Stimulated activated CD4-positive, alpha-beta T cell treated with anti-CD3 and anti-CD28 coated beads, Interleukin-4, amount 100 ng/mL, for 48 hours (primary cell): ENCODE results near the gene SERPIND1.
"Not testable (repeated sequence)": the region's sequence is repeated elsewhere in the genome, so short reads cannot be mapped to it uniquely, and the experiment has no call there.

Source experiments
- DNase-seq, 2 donors: peaks; one replicate each; pipeline ENCODE4 v3.0.0-alpha.2; 2020; ENCODE audit warnings: low read depth in 2 of 2

Gene SERPIND1, protein sequence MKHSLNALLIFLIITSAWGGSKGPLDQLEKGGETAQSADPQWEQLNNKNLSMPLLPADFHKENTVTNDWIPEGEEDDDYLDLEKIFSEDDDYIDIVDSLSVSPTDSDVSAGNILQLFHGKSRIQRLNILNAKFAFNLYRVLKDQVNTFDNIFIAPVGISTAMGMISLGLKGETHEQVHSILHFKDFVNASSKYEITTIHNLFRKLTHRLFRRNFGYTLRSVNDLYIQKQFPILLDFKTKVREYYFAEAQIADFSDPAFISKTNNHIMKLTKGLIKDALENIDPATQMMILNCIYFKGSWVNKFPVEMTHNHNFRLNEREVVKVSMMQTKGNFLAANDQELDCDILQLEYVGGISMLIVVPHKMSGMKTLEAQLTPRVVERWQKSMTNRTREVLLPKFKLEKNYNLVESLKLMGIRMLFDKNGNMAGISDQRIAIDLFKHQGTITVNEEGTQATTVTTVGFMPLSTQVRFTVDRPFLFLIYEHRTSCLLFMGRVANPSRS

DNA sequence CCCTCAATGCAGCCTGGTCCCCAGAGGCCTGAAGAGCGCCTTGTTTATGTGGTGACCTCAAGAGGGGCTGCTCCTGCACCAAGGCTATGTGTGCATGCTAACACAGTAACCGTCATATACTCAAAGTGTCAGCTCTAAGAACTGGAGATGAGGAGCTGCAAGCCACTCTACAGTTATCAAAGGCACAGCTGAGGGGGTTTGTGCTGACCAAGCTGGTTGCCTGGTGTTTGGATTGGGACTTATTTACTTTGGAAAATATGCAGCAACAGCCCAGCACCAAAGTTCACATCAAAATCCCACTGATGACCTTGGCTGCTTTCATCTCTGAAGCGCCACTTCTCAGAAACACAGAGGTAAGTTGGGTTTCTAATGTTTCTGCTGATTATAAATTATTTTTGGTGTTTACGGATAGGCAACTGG is at the start of gene SERPIND1:
TSS of gene SERPIND1 (plus strand) at position 321 of the 420 bp plus-strand sequence. CDS start 5,200 bp downstream, outside the sequence.
- DNase-seq = no peak

DNA sequence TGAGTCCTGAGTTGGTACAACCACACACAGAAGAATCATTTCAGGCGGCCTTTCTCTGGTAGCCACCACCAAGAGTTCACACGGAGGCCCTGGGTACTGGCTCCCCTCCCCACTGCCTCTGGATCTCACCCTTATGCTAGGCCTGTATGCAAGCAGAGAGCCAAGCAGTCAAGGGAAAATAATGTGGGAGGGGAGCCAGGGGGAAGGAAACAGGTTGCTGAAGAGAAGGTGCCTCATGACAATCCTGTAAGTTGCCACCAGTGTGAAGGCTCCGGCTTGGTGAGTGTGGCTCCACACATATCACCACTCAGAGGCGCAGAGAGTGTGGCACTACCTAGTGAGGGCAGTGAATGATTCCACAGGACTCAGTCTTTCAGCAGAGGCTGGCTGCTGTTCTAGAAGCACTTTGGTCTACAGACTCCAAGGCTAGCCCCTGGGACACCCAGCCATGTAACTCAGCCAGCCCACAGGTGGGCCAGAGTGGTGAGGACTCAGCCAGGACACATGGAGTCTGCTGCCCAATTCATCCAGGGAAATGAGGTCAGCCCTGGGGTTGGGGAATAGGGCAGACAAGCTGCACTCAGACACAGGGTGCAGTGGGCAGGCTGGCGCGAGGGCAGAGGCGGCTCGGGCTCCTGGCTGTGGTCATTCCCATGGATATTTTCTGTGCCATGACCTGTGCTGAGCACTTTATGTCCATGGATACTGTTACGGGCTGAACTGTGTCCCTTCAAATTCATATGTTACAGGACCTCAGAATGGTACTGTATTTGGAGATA is 49.0 kb upstream of the SERPIND1 start:
- no peak for DNase-seq

DNA sequence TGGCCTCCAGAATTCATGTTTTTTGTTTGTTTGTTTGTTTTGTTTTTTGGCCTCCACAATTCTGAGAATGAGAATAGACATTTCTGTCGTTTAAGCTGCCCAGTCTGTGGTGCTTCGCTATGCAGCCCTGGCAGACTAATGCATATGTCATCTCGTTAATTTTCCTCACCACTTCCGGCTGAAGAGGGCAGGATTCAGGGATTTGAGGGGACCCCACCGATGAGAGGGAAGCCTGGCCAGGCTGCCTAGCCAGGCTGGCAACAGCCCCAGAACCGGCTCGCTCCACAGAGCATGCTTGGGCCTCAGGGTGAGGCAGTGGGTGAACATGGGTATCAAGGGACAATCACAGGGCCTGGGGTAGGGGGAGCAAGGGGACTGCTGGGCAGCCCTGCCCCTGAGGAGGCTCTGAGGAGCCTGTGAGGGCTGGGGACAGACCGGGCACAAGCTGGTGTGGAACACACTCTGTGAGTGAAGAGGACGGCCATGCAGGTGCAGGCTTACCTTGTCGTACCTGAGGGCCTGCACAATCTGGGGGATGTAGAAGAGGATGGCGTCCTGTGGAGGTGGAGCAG is 47.8 kb upstream of the SERPIND1 start:
- DNase-seq = no peak

DNA sequence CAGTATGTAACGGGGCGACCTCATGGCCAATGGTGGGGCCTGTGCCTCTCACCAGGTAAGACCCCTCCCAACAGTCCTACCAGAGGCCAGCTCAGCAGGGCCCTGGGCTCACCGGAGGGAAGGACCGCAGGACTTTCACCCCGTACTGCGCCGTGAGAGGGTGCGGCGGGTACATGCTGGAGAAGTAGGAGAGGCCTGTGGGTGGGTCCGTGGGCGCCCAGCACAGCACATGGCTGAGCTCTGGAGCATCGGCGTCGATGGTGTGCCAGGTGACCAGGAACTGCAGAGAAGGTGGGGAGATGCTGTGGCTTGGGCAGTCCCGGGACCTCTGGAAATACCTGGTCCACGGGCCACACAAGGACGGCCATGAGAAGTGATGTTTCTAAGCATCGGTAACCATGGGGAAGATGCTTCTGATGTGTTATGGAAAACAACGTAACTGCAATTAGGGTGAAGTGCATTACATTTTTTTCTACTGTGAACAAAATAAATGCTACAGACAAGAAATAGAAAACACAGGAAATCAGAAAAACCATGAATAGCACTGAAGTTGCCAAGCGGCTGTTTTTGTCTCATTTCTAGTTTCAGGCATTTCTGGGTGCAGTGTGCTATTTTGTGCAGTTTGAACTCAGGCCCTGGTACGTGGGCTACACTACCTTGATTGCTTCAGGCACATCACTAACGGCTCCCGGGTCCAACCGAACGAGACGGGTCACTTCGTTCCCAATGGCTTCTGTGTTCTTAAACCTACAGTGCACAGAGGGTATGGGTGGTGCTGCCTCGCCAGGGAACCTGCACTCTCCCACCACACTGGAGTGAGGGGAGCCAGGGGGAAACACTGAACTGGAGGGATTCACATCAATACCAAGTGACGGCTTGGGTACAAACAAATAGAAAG is 46.5 kb upstream of the SERPIND1 start:
- DNase-seq = no peak

DNA sequence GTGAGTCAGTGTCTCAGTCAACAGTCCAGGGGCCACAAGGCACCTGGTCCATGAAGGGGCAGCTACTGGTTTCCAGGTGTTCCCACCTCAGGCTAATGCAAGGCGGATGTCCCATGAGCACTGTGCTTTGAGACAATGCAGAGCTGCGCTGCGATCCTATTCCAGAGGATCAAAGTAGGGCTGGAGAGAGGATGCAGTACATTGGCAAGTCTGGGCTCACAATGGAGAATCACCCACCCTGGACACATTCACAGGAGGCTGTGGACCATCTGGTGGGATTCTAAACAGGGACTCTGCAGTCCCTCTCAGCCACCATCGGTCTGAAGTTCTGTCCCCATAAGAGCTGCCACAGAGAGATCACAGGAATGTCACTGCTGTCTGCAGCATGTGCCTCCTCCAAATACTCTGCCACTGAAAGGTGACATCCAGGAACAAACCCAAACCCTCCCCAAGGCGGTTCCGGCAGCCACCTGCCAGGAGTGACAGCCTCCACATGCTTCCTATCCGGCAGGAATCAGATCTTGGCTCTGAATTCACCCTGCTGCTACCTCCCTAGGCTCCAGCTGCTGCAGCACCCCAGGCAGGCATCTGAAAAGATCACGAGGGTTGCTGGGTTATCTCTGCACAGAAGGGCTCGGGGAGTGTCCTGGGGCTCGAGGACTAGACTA is 45.3 kb upstream of the SERPIND1 start:
- no peak for DNase-seq

DNA sequence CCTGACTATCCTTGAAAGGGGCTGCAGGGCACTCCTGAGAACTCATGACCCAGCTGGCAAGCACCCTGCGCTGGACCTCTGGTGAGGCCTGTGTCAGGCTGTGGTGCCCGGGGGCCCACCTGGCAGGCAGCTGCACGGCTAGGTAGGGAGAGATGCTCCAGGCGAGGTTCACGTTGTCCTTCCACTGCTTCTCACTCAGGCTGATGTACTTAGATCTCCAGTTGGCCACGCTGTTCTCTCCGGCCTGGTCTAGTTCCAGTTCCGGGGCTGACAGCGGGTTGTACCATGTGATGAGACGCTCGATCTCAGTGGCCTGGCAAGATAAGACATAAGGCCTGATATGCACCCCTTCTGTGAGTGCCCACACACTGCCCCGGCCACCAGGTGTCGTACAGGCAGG is 44.7 kb upstream of the SERPIND1 start:
- no peak for DNase-seq

DNA sequence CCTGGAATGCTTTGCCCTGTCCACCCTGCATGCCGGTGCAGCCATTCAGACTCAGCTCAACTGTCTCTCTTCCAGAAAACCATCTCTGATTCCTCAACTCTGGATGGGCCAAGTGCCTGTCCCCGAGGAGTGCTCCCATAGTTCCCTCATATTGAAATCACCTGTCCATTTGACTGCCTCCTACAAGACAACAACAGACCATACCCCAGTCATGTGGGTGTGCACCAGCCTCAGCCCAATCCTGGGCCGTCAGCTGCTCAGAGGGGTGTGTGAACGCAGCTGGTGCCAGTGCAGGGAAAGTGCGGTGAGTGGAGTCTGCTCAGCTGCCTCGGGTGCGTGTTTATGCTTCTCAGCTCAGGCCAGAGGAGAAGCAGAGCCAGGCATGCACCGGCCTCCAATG is 41.5 kb upstream of the SERPIND1 start:
- not testable (repeated sequence) for DNase-seq

DNA sequence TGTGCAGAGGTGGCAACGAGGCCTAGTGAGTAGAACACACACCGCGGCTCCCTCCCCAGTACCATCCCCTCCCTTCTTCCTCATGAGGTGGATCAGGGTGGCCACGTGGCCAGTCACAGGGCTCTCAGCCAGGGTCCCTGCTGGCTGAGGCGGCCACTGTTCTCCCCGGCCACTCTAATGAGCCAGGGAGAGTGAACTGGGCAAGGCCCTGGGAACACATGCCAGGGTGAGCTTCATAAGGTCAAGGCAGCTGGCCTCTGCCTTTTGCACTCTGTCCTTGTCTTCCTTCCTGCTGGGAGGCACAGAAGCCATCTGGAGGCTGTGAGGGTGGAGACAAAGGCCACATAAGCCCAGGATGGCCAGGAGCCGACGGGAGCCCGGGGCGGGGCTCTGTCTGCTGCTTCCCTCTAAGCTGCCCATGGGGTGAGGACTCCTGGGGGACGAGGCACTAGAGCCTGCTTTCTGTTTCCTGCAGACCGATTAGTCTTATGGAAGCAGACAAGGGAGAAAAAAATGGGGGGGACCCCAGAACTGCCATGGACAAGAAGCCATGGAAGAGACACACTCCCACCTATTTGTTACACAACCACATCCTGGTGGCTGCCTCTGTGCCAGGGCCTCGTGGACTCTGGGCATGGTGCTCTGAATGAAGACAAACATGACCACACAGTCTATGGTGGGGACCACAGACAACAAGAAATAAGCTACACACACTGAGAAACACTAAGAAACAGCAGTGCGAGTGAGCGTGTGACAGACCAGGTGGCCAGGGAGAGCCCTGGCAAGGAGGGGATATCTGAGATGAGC is 38.4 kb upstream of the SERPIND1 start:
- not testable (repeated sequence) for DNase-seq

DNA sequence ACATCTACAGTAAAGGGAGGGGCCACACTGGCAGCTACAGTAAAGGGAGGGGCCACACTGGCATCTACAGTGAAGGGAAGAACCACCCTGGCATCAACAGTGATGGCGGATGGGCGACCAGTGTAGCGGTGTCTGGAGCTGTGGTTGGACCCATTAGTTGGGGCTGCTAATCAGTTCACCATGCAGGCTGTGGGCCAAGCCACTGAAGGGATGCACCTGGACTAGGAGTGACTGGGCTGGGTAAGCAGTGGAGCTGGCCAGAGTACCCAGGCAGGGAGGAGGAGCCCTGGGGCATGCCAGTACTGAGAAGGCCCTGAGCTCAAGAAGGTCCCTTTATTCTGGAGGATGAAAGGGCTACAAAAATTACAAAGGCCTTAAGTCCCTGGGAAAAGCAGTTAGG is 37.0 kb upstream of the SERPIND1 start:
- DNase-seq = not testable (repeated sequence)

DNA sequence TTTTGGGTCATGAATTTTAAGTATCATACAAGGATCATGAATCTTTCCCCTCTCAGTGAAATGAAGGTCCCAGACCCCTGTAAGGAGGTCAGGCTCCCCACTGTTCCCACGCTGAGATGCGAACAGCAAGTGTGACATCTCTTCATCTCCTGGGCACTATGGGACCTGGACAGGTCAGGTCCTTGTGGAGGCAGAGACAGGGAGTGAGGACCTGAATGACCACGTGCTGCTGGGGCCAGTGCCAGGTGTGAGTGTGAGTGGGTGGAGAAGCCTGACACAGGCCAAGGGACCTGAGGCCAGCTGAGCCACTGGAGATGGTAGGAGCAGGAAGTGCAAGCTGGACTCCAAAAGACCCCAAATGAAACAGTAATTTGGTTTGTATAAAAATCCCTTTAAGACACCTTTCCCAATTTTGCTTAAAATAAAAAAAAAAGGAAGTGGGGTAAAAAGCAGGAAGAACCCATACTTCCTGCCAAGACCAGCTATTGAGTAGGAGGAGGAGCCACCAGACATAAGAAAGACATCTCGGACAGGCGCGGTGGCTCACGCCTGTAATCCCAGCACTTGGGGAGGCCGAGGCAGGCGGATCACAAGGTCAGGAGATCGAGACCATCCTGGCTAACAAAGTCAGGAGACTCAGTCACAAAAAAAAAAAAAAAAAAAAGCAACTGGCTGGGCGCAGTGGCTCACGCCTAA is 35.4 kb upstream of the SERPIND1 start:
- no peak for DNase-seq

DNA sequence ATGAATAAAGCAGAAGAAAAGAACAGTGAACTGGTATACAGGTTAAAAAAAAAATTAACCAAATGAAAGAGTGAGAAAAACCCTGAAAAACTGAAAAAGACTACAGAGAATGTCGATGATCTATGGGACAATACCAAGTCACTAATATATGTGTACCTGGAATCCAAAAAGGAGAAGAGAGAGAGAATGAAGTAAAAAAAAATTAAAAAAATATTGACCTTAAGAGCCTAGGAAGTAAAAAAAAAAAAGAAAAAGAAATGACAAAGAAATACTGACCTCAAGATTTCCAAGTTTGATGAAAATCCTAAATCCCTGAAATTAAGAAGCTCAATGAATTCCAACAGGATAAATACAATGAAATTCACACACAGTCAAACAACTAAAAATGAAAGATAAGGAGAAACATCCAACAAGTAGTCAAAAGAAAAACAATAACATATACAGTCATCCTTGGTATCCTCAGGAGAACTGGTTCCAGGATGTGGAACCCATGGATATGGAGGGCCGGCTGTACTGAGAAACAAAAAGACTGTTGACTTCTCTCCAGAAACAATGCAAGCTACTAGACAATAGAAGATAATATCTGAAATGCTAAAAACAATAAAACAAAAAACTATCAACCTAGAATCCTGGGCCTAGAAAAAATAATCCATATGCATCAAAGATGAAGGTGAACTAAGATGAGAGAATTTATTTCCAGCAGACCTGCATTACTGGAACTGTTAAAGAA is 33.5 kb upstream of the SERPIND1 start:
- DNase-seq = no peak

DNA sequence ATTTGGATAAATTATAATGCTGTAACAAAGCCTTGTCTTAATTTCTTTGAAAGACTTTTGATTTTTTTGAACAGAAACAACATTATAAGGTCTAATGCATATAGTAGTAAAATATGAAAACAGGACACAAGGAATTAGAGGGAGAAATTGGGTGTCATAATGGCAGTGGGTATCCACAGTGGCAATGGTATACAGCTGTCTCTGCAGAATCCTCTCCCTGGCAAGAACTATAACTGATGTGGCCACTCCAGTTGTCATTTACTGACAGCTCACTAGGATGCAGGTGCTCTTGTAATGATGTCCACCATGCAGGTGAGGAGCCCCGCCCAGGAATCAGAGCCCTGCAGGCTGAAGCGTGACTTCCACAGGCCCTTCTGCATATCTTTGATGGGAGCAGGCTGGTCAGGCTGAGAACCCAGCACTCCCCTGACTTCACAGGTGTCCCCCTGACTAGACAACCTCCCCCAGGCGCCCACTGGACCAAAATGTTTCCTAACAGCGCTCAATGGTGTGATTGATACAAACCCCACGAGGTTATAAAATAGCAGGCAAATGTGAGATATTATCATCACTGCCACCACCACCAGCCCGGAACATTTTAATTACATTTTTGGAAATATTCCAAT is 32.8 kb upstream of the SERPIND1 start:
- DNase-seq = no peak

DNA sequence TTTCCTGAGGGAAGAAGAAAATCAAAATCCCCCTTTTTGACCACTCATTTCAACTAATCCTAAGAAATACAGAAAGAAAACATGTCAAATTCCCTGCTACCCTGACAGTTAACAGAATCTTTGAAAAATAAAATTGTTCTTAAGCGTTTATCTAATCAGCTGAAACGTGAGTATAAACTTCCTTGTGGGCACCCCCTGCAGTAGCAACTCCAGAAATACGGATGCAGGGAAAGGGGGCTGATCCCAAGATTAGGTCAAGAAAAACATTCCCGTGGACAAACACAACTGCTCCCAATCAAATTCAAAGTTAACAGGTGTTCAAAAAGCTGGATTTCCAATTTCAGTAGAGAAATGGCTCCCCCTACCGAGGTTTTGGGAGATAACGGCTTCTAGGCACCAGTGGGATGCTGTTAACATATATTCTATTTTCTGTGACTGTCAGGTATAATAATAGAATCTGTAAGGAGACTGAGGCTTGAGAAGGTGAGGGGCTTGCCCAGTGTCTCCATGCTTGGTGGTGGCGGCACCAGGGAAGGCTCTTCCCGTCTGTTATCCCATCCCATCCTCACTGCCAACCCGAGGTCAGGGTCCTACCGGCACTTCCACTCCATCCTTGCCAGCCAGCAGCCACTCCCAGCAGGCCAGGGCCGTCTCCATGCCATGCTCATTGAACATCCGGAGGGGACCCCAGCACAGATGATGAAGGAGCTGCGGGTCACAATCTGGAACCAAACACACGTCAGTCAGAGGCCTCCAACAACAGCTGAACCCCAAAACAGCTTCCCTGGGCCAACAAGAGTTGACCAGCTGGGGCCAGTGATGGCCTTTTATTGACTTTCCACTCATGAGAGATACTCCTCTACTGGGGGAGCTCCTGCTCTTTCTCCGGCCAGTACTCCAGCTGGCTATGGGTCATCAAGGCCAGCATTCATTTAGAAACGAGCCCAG is 32.0 kb upstream of the SERPIND1 start:
- peak; percentile 12 to 19 for DNase-seq

DNA sequence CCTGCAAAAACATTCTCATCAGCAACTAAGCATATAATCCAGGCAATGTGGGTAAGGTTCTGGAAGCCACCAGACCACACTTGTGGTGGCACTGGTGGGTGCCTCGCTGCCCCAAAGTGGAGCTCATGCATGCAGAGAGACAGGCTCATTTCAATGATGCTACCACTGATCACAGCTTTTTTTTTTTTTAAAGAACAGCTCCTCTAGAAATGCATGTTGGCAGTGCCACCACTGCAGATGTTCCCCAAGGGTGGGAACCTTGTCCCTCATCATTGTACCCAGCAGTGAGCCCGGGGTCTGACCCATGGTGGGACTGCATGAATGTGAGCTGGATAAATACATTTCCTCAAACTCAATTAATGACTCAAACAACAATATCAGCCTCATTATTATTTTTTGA is 31.1 kb upstream of the SERPIND1 start:
- no peak for DNase-seq

DNA sequence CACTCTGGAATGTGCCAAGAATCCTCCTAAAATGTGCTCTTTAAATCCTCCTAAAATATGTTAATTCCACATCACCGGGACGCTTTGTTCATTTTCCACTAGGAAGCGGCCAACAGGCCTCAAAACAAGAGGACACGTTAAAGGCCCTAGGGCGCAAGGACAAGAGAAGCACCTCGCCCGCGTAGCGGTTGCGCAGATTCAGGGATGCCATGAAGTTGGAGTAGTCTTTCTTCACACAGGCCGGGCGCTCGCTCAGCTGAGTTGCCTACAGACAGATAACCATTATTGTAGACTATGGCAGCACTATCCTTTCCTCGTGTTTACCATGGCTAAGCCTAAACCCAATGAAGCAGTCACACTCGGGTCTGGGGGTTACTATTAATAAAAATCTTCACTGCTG is 29.5 kb upstream of the SERPIND1 start:
- no peak for DNase-seq

DNA sequence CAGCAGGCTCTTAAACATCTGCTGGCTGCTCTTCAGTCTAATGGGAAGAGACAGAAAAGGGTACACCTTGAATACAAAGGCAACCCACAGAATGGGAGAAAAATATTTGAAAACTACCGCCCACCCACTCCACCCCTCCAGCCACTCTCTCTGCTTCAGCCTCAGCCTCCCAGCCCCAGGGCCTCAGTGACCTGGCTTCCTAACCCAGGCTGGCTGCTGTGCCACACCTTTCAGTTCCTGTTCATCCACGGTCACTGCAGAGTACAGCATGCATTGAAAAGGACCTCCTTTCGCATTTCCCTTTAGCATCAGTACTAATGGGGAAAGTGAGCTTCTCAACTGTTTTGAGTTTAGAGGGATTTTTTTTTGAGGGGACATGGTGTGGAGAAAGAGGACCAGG is 28.8 kb upstream of the SERPIND1 start:
- no peak for DNase-seq
